DMS 273 (cell line): ENCODE data around the gene ZNF81.
"Not testable (repeated sequence)": the region's sequence is repeated elsewhere in the genome, so short reads cannot be mapped to it uniquely, and the experiment has no call there.

ENCODE experiments used
- DNase-seq: peaks from one replicate; lab custom pipeline; 2025; ENCODE audit not compliant: unreplicated experiment; lab: John Stamatoyannopoulos, UW

The ZNF81 gene

GRCh38 chrX:47931970-47932369 is 95.3 kb downstream of the ZNF81 start:
- DNase-seq = not testable (repeated sequence)

GRCh38 chrX:47933946-47934345 is 97.2 kb downstream of the ZNF81 start:
- DNase-seq = no peak

- DNase-seq = no peak
These were observed 99.7 kb downstream of the ZNF81 start for GRCh38 chrX:47936224-47936939.

- DNase-seq = no peak
These were observed 100.2 kb downstream of the ZNF81 start for GRCh38 chrX:47936940-47937317.

- DNase-seq = no peak
These were observed 103.7 kb downstream of the ZNF81 start for GRCh38 chrX:47940448-47940847.

- no peak for DNase-seq
These were observed 104.7 kb downstream of the ZNF81 start for GRCh38 chrX:47941423-47941822.

GRCh38 chrX:47955295-47955694 is 118.6 kb downstream of the ZNF81 start:
- DNase-seq = not testable (repeated sequence)

- no peak for DNase-seq
These were observed 119.3 kb downstream of the ZNF81 start for GRCh38 chrX:47956016-47956415.

- DNase-seq = not testable (repeated sequence)
These were observed 121.5 kb downstream of the ZNF81 start for GRCh38 chrX:47958206-47958605.

- peak; percentile 47 for DNase-seq
These were observed 122.2 kb downstream of the ZNF81 start for GRCh38 chrX:47958761-47959342.

- no peak for DNase-seq
These were observed 123.7 kb downstream of the ZNF81 start for GRCh38 chrX:47960406-47960805.

- DNase-seq = not testable (repeated sequence)
These were observed 125.1 kb downstream of the ZNF81 start for GRCh38 chrX:47961830-47962229.

GRCh38 chrX:47965526-47965925 is 128.8 kb downstream of the ZNF81 start:
- not testable (repeated sequence) for DNase-seq
